GM19467 (cell line): Measurements from ENCODE around the gene CHRNE.

Source experiments
- ATAC-seq: cut with Tn5 transposase; IDR thresholded peaks from one replicate; pipeline ENCODE4 v1.9.1; 2021; ENCODE audit warnings: mild to moderate bottlenecking, moderate library complexity; ENCODE audit not compliant: unreplicated experiment

CHRNE gene

DNA sequence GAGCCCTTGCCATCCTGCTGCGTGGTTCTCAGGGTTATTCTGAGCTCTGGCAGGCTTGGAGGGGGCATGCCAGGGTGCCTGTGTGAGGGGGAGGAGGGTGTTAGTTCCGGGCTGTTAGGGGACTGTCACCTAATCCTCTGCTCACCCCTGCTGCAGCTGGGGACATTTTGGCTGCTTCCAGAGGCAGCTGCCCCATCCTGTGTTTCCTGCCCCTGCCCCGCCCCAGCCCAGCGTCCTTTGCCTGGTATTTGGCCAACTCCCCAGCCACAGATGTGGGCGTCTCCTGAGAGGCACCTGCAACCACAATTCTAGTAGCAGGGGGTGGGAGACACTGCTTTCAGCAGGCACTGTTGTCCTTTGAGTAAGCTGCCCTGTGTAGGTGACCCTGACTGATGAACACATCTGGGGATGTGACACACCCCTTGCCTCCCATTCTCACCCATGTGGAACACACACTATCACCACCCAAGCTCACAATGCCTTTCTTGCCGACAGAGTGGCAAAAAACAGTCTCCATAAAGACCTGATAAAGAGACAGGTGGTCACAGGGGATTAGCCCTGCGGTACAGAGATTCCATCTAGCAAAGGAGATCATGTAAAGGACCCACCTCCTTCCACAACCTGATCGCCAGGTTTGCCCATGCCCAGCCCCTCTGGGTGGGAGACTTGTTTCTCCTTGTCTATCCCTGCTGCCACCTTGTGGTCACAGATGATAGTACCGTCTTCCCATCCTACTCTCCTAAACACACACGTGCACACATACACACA, at the start of gene CHRNE:
Gene CHRNE (minus strand): TSS at position 48 of the 768 bp plus-strand sequence. CDS start 35 bp downstream, at position 13.
- ATAC-seq = no peak

GRCh38 chr17:4951486-4951885, 48.6 kb upstream of the CHRNE start:
- ATAC-seq = no peak

DNA sequence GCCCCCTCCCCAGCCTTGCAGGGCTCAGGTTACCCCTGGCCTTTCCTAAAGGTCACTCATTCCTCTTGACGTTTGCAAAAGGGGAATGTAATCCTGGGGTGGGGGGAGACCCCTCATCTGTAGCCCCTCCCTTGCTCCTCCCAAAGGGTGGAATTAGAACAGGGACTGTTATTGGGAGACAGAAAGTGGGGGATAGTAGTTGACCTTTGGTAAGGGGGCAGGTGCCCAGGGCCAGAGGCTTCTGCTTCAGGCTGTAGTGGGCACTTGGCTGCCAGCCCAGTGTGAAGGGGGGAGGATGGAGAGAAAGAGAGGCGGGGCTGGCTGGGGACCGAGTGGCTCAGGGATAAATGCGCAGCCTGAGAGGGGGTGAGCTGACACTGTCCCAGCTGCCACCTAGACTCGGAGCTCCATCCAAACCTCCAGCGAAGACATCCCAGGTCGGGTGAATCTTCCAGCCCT, 47.9 kb upstream of the CHRNE start, which contains the start of gene ENO3:
Gene ENO3 (plus strand): TSS at position 374 of the 459 bp plus-strand sequence. CDS start 711 bp downstream, outside the sequence.
- no peak for ATAC-seq

DNA sequence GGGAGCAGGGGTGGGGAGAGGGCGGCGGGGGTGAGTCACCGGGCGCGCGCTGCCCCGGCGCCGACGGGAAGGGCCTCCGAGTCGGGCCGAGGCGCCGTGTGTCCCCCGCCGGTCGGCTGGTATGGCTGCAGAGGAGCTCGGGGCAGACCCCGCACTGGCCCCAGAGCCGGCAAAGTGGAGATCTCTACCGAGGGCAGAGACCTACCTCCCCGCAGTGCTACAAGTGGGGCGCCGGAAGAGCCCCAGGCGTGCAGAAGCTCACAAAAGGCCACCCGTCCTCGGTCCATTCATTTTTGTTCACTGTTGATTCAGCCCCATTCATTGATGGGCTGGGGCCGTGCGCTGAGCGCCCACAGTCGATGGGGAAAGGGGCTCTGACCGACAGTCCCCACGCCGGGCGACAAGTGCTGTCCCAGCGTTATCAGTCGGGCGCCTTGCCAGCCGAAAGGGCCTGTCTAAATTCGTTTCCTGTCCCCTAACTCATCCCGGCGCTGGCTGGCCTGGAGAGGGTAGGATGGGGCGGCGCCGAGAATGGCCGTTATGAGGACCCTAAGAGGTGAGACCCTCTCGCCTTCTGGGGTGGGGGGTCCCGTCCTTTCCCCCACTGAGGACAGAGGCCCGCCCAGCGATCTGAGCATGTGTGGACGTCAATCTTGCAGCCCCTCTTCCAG, 47.3 kb upstream of the CHRNE start:
- ATAC-seq = peak; percentile 6

GRCh38 chr17:4949321-4950074, 46.6 kb upstream of the CHRNE start:
- ATAC-seq = peak; percentile 22

GRCh38 chr17:4948931-4949320, 46.0 kb upstream of the CHRNE start:
- ATAC-seq = peak; percentile 26

- ATAC-seq = peak; percentile 7
These were observed 45.5 kb upstream of the CHRNE start, which contains the start of gene PFN1 for GRCh38 chr17:4948166-4948930. Gene PFN1, minus strand, starts transcription at chr17:4948530. Its CDS starts 136 bp downstream, at chr17:4948394.

- ATAC-seq = no peak
These were observed 44.7 kb upstream of the CHRNE start for GRCh38 chr17:4947411-4948165.

GRCh38 chr17:4947010-4947410, 44.1 kb upstream of the CHRNE start:
- no peak for ATAC-seq

GRCh38 chr17:4946312-4946976, 43.5 kb upstream of the CHRNE start:
- no peak for ATAC-seq

GRCh38 chr17:4945944-4946280, 43.0 kb upstream of the CHRNE start:
- no peak for ATAC-seq

DNA sequence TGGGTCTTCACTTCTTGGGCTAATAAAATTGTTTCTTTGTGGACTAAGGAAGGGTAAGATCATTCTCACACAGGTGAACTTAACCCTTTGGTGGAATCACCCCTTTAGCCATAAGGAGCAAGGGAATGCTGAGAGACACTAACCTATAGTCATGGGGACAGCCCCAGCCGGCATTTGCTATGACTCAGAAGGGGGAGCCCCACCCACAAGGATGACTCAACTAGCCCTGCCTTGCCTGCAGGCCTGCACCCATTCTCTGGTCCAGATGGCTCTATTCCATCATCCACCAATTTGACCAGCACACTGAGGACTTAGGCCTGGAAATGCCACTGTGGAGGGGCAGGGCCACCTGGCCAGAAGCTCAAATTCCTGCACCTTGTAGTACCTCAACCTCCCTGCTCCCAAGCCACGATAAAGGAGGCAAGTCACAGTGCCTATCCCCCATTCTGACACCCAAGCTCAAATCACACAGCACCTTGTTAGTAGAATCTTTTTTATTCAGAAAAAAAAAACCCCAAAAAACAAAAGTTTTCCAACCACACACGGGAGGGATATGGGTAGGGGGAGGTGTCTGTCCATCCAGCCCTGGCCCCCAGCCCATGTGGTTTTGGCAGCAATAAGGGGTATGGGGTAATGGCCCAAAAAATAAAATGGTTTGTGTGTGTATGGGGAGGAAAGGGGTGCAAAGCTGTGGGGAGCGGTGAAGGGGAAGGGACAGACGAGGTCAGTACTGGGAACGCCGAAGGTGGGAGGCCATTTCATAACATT, 42.5 kb upstream of the CHRNE start:
- ATAC-seq = no peak

DNA sequence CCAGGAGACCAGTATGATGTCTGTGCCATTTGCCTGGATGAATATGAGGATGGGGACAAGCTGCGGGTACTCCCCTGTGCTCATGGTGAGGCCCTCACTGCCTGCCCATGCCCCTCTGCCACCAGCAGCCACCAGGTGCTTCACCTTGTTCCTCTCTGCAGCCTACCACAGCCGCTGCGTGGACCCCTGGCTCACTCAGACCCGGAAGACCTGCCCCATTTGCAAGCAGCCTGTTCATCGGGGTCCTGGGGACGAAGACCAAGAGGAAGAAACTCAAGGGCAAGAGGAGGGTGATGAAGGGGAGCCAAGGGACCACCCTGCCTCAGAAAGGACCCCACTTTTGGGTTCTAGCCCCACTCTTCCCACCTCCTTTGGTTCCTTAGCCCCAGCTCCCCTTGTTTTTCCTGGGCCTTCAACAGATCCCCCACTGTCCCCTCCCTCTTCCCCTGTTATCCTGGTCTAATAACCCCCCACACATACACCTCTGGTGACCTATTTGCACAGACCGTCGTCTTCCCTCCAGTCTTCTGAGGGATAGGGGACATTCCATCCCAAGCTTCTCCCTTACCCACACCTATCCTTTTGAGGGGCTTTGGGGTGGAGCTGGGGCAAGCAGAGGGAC, 41.8 kb upstream of the CHRNE start:
- no peak for ATAC-seq

- ATAC-seq = no peak
These were observed 41.3 kb upstream of the CHRNE start for GRCh38 chr17:4944163-4944553.

GRCh38 chr17:4942760-4943508, 40.0 kb upstream of the CHRNE start:
- no peak for ATAC-seq

GRCh38 chr17:4941319-4941610, 38.4 kb upstream of the CHRNE start:
- no peak for ATAC-seq

DNA sequence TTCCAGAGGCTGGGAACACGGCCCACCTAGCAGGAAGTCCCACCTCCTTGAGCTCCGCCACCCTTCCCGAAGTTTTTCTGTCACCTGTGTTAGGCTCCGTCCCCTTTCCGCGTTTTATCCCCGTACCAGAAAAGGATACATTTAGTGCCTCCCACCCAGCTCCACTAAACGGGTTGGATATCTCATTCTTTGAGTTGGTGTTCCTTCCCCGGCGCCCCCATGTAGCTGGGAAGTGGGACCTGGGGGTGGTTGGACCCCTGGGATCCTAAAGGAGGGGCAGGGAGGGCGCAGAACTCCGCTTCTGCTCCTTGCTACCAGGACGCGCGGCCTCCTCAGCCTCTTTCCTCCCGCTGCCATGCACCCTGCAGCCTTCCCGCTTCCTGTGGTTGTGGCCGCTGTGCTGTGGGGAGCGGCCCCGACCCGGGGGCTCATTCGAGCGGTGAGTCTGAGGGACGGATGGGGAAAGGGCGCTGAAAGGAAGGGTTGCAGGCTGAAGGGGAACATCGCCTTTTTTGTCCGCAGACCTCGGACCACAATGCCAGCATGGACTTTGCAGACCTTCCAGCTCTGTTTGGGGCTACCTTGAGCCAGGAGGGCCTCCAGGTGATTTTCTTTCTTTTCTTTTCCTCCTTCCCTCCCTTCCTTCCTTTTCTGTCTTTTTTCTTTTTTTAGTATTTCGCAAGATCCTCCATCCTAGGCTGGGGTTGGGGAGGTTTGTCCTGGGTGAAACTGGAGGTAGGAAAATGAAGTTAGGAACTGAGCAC, 37.8 kb upstream of the CHRNE start:
- ATAC-seq = no peak
